GM18511 (cell line): Measurements from ENCODE around the gene ITK.
A peak's percentile ranks its signal among the peaks of the same experiment; 100 is the strongest.
"Not testable (repeated sequence)": the region's sequence is repeated elsewhere in the genome, so short reads cannot be mapped to it uniquely, and the experiment has no call there.

Source experiments
- ATAC-seq: cut with Tn5 transposase; IDR thresholded peaks from one replicate; pipeline ENCODE4 v1.9.1; 2021; ENCODE audit warnings: mild to moderate bottlenecking, moderate library complexity; ENCODE audit not compliant: unreplicated experiment

The ITK gene

GRCh38 chr5:157167214-157167621, 13.4 kb upstream of the ITK start:
- ATAC-seq: no peak

- no peak for ATAC-seq
Measured at GRCh38 chr5:157168286-157168685, 12.4 kb upstream of the ITK start.

- ATAC-seq: peak; percentile 99
Measured at GRCh38 chr5:157172403-157172802, 8.2 kb upstream of the ITK start.

GRCh38 chr5:157175071-157175612, 5.5 kb upstream of the ITK start:
- no peak for ATAC-seq

GRCh38 chr5:157177953-157178352, 2.7 kb upstream of the ITK start:
- ATAC-seq: no peak

- ATAC-seq: no peak
Measured at GRCh38 chr5:157178966-157179365, 1.7 kb upstream of the ITK start.

- no peak for ATAC-seq
Measured at GRCh38 chr5:157182143-157182757, 1.6 kb downstream of the ITK start.

GRCh38 chr5:157184117-157184670, 3.6 kb downstream of the ITK start:
- ATAC-seq: no peak

GRCh38 chr5:157185122-157185521, 4.5 kb downstream of the ITK start:
- ATAC-seq: not testable (repeated sequence)

GRCh38 chr5:157186309-157187045, 5.8 kb downstream of the ITK start:
- ATAC-seq: no peak

GRCh38 chr5:157187046-157187754, 6.6 kb downstream of the ITK start:
- ATAC-seq: no peak

GRCh38 chr5:157188270-157188669, 7.6 kb downstream of the ITK start:
- no peak for ATAC-seq

- peak; percentile 86 for ATAC-seq
Measured at GRCh38 chr5:157189223-157189622, 8.6 kb downstream of the ITK start.

GRCh38 chr5:157193699-157194424, 13.2 kb downstream of the ITK start:
- ATAC-seq: no peak

GRCh38 chr5:157196045-157196444, 15.4 kb downstream of the ITK start:
- no peak for ATAC-seq

GRCh38 chr5:157197086-157197485, 16.4 kb downstream of the ITK start:
- ATAC-seq: no peak

- ATAC-seq: peak; percentile 53
Measured at GRCh38 chr5:157198277-157198986, 17.8 kb downstream of the ITK start.

- ATAC-seq: no peak
Measured at GRCh38 chr5:157201857-157202256, 21.2 kb downstream of the ITK start.

GRCh38 chr5:157203417-157203816, 22.8 kb downstream of the ITK start:
- ATAC-seq: no peak

- no peak for ATAC-seq
Measured at GRCh38 chr5:157204765-157205164, 24.1 kb downstream of the ITK start.
